OCI-LY1 (cell line): Measurements from ENCODE around the gene ASTN1.

Experiments used
- CTCF ChIP-seq: fragments of 200-600 bp; sonication (generic), shearing (Covaris generic); IDR thresholded peaks from 2 replicates; pipeline ENCODE4 v1.5.1; 2017; ENCODE audit warnings: mild to moderate bottlenecking, antibody characterized with exemption, low read length, moderate library complexity, mixed read lengths
- EZH2 ChIP-seq: fragments of 200-600 bp; sonication (generic), shearing (Covaris generic); IDR thresholded peaks from 2 replicates; pipeline ENCODE4 v1.8.0; 2017; ENCODE audit warnings: borderline replicate concordance, mixed run types, mild to moderate bottlenecking, antibody characterized with exemption, low read length, moderate library complexity, mixed read lengths

GRCh38 chr1:177119311-177119710, 45.2 kb downstream of the ASTN1 start:
- TF ChIP-seq CTCF, result no peak
- TF ChIP-seq EZH2, result no peak
